ENCODE results near the gene FJX1.
A peak's percentile ranks its signal among the peaks of the same experiment; 100 is the strongest.

FJX1 gene, protein sequence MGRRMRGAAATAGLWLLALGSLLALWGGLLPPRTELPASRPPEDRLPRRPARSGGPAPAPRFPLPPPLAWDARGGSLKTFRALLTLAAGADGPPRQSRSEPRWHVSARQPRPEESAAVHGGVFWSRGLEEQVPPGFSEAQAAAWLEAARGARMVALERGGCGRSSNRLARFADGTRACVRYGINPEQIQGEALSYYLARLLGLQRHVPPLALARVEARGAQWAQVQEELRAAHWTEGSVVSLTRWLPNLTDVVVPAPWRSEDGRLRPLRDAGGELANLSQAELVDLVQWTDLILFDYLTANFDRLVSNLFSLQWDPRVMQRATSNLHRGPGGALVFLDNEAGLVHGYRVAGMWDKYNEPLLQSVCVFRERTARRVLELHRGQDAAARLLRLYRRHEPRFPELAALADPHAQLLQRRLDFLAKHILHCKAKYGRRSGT

DNA sequence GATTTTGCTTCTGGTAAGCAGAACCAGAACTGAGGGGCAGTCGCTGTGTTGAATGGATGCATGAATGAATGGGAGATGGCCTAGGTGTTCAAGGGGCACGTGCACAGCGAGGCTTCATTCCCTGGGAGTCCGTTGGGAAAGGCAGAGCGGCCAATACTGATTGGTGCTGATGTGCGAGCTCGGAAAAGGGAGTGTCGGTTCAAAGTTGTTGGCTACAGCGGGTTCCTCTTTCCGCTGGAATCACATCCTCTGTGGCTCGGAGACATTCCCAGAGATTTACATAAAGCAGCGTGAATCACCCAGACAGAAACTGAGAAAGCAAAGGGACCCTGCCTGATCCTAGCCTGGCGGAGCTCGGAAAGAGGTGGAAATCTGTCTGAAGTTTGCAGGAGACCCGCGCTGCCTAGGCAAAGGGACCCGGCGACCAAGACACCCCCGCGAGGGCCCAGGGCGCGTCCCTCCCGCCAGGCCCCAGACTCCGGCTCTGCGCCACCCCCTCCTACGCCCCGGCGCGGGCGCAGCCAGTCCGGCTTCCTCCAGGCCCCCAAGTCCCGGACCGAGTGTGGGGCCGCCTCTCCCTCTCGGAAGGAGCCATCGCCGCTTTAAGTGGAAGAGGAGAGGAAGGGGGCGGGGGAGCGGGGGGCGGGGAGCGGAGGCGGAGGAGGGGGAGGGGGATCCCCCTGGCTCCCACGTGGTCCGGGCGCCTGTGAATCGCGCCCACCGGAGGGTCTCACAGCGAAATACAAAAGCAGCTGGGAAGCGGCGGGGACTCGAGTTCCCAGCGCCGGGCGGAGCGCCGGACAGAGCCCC, at the start of gene FJX1:
Gene FJX1, plus strand, starts transcription at position 774 of the 810 bp plus-strand sequence. CDS start 177 bp downstream, outside the sequence.
- DNase-seq (ENCODE audit: low spot score) (peak; percentile 89), ATAC-seq (ENCODE audit: low read depth) (peak; percentile 67)
- H3K27me3 ChIP-seq (ENCODE audit: insufficient read depth, poor library complexity, severe bottlenecking), result no peaks in the 10 kb centered on the region
- peak within 1 kb of the TSS; percentile 100 for H3K27ac ChIP-seq (ENCODE audit: poor library complexity, severe bottlenecking)
- TF ChIP-seq, protein P1, sequence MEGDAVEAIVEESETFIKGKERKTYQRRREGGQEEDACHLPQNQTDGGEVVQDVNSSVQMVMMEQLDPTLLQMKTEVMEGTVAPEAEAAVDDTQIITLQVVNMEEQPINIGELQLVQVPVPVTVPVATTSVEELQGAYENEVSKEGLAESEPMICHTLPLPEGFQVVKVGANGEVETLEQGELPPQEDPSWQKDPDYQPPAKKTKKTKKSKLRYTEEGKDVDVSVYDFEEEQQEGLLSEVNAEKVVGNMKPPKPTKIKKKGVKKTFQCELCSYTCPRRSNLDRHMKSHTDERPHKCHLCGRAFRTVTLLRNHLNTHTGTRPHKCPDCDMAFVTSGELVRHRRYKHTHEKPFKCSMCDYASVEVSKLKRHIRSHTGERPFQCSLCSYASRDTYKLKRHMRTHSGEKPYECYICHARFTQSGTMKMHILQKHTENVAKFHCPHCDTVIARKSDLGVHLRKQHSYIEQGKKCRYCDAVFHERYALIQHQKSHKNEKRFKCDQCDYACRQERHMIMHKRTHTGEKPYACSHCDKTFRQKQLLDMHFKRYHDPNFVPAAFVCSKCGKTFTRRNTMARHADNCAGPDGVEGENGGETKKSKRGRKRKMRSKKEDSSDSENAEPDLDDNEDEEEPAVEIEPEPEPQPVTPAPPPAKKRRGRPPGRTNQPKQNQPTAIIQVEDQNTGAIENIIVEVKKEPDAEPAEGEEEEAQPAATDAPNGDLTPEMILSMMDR (IDR thresholded peaks at IDR 0.05; ENCODE audit: poor library complexity, severe bottlenecking), result no peak
- H3K4me1 ChIP-seq (ENCODE audit: insufficient read depth, poor library complexity, severe bottlenecking), result peaks cover 38% of the 10 kb centered on the region
- peak within 1 kb of the TSS; percentile 94 for H3K4me3 ChIP-seq (ENCODE audit: severe bottlenecking)
- H3K36me3 ChIP-seq (ENCODE audit: low read depth), result peaks cover 9% of the 10 kb centered on the region
- H3K9me3 ChIP-seq (ENCODE audit: severe bottlenecking), result no peaks in the 10 kb centered on the region

DNA sequence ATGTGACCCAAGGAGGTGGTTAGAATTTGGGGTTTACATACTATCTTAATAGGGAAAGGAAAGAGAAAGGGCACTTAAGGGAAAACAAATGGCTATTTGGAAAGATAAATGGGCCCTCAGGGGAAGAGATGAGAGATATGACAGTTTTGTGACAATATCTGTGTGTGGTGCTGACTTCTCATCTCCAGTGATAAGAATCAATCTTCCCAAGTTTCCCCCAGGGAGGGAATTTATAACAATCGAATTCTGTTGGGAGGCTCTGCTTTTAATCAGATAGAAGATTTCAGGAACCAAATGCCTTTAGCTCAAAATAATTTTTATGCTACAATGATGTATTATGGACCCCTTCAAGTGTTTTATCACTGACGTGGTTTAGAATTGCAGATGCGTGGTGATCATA, 46.6 kb upstream of the FJX1 start:
- Histone ChIP-seq H3K36me3 (ENCODE audit: low read depth) (no peaks in the 10 kb centered on the region), H3K9me3 (ENCODE audit: severe bottlenecking) (no peaks in the 10 kb centered on the region), H3K27me3 (ENCODE audit: insufficient read depth, poor library complexity, severe bottlenecking) (no peaks in the 10 kb centered on the region), H3K4me1 (ENCODE audit: insufficient read depth, poor library complexity, severe bottlenecking) (peaks cover 13% of the 10 kb centered on the region), H3K4me3 (ENCODE audit: severe bottlenecking) (no peak overlapping the region), H3K27ac (ENCODE audit: poor library complexity, severe bottlenecking) (no peak overlapping the region)
- DNase-seq (ENCODE audit: low spot score) (no peak), ATAC-seq (ENCODE audit: low read depth) (no peak)
- TF ChIP-seq, protein P1 (IDR thresholded peaks at IDR 0.05; ENCODE audit: poor library complexity, severe bottlenecking), result no peak

DNA sequence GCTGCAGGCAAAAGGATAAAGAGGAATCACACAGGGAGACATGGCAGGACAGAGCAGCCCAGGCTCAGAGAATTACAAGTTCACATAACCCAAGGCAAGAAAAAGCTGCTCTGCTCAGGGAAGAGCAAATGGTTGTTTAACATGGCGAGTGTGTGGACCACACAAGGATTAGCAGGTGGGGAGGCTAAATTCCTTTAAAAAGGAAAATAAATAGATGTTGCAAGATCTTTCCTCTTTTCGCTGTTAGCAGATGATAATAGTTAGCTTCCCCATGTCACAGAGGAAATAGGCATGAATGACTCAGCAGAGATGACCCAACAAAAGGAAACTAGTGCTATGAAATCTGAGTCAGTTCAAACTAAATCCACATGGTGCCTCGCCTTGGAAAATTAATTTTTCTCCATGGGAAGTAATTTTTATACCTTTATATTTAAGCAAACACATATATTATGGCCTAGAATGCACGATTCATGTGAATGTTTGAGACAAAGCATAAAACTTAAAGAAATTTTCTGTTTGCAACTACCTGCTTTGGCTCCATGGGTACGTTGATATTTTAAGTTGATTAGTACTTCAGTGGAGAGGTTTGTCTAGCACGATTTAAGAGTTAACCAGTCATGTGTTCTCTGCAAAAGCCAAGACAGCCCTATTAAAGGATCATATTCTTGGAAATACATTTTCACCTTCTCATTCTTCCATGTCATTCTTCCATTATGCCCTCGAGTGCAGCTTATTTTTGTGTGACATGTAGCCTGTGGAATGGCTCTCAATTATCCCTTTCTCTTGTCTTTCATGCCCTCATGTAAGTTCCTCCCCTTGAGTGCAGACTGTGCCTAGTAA, 38.5 kb upstream of the FJX1 start:
- TF ChIP-seq, protein P1 (IDR thresholded peaks at IDR 0.05; ENCODE audit: poor library complexity, severe bottlenecking), result no peak
- Histone ChIP-seq H3K4me1 (ENCODE audit: insufficient read depth, poor library complexity, severe bottlenecking) (peaks cover 31% of the 10 kb centered on the region), H3K27ac (ENCODE audit: poor library complexity, severe bottlenecking) (peak overlapping the region; percentile 52), H3K27me3 (ENCODE audit: insufficient read depth, poor library complexity, severe bottlenecking) (no peaks in the 10 kb centered on the region), H3K9me3 (ENCODE audit: severe bottlenecking) (no peaks in the 10 kb centered on the region), H3K4me3 (ENCODE audit: severe bottlenecking) (no peak overlapping the region), H3K36me3 (ENCODE audit: low read depth) (no peaks in the 10 kb centered on the region)
- DNase-seq (ENCODE audit: low spot score) (no peak), ATAC-seq (ENCODE audit: low read depth) (peak; percentile 78)

- Histone ChIP-seq H3K27me3 (ENCODE audit: insufficient read depth, poor library complexity, severe bottlenecking) (no peaks in the 10 kb centered on the region), H3K27ac (ENCODE audit: poor library complexity, severe bottlenecking) (peak overlapping the region; percentile 52), H3K4me1 (ENCODE audit: insufficient read depth, poor library complexity, severe bottlenecking) (peaks cover 33% of the 10 kb centered on the region), H3K4me3 (ENCODE audit: severe bottlenecking) (no peak overlapping the region), H3K36me3 (ENCODE audit: low read depth) (no peaks in the 10 kb centered on the region), H3K9me3 (ENCODE audit: severe bottlenecking) (no peaks in the 10 kb centered on the region)
- no peak for ATAC-seq (ENCODE audit: low read depth)
- TF ChIP-seq, protein P1 (IDR thresholded peaks at IDR 0.05; ENCODE audit: poor library complexity, severe bottlenecking), result no peak
- no peak for DNase-seq (ENCODE audit: low spot score)
Observed at GRCh38 chr11:35580397-35580781, 37.9 kb upstream of the FJX1 start.

All from RWPE2 (cell line).